OCI-LY3 (cell line): ENCODE results near the gene TMEM101.

Experiments
- EZH2phosphoT487 ChIP-seq: fragments of 200-600 bp; shearing (Covaris generic); IDR thresholded peaks from 2 replicates; pipeline ENCODE4 v1.6.1; 2018; ENCODE audit warnings: antibody characterized with exemption, mixed run types, low read depth
- TF ChIP-seq, protein P1 (sequence below): fragments of 200-600, 300-600 bp; sonication (generic); IDR thresholded peaks from 2 replicates; pipeline ENCODE4 v1.5.1; 2014; ENCODE audit warnings: antibody characterized with exemption, low read length, low read depth

GRCh38 chr17:43982171-43982570 is 32.6 kb downstream of the TMEM101 start:
- TF ChIP-seq, protein P1, sequence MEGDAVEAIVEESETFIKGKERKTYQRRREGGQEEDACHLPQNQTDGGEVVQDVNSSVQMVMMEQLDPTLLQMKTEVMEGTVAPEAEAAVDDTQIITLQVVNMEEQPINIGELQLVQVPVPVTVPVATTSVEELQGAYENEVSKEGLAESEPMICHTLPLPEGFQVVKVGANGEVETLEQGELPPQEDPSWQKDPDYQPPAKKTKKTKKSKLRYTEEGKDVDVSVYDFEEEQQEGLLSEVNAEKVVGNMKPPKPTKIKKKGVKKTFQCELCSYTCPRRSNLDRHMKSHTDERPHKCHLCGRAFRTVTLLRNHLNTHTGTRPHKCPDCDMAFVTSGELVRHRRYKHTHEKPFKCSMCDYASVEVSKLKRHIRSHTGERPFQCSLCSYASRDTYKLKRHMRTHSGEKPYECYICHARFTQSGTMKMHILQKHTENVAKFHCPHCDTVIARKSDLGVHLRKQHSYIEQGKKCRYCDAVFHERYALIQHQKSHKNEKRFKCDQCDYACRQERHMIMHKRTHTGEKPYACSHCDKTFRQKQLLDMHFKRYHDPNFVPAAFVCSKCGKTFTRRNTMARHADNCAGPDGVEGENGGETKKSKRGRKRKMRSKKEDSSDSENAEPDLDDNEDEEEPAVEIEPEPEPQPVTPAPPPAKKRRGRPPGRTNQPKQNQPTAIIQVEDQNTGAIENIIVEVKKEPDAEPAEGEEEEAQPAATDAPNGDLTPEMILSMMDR = no peak
- no peak for TF ChIP-seq EZH2phosphoT487
